Mesenchymal stem cell (in vitro differentiated cells and primary cell): ENCODE measurements around the gene ATF7.

Source experiments
- DNase-seq: peaks from one replicate; pipeline ENCODE4 v3.0.0-alpha.2; 2013
- H2AFZ ChIP-seq: one replicate; pipeline ENCODE4 v1.6.1; 2013; ENCODE audit warnings: low read depth, mild to moderate bottlenecking, control low read depth, inconsistent platforms, low read length, moderate library complexity
- H2AK5ac ChIP-seq: 2 replicates; pipeline ENCODE4 v1.6.1; 2013; ENCODE audit warnings: low read length, moderate library complexity, mild to moderate bottlenecking, inconsistent platforms; ENCODE audit not compliant: severe bottlenecking
- H2BK120ac ChIP-seq: one replicate; pipeline ENCODE4 v1.6.1; 2013; ENCODE audit warnings: low read depth, mild to moderate bottlenecking, inconsistent platforms, low read length, moderate library complexity
- H2BK12ac ChIP-seq, 2 experiments: one replicate each; pipeline ENCODE4 v1.6.1; 2013; ENCODE audit warnings: inconsistent platforms in 2 of 2, low read length in 2 of 2, mild to moderate bottlenecking in 2 of 2, moderate library complexity in 2 of 2, control low read depth in 1 of 2
- H2BK15ac ChIP-seq: one replicate; pipeline ENCODE4 v1.6.1; 2013; ENCODE audit warnings: mild to moderate bottlenecking, low read depth, inconsistent platforms; ENCODE audit not compliant: poor library complexity, severe bottlenecking
- H2BK5ac ChIP-seq: 2 replicates; pipeline ENCODE4 v1.6.1; 2013; ENCODE audit warnings: low read depth, mild to moderate bottlenecking, low read length, control low read depth, inconsistent platforms; ENCODE audit not compliant: poor library complexity, severe bottlenecking
- H3K14ac ChIP-seq, 2 experiments: one replicate each; pipeline ENCODE4 v1.6.1; 2013; ENCODE audit warnings: inconsistent platforms in 2 of 2, low read length in 2 of 2, control low read depth in 1 of 2, mild to moderate bottlenecking in 1 of 2, moderate library complexity in 1 of 2
- H3K18ac ChIP-seq, 2 experiments: one replicate each; pipeline ENCODE4 v1.6.1; 2013; ENCODE audit warnings: inconsistent platforms in 2 of 2, low read length in 2 of 2, control low read depth in 1 of 2, low read depth in 1 of 2, mild to moderate bottlenecking in 1 of 2
- H3K23ac ChIP-seq, 2 experiments: one replicate each; pipeline ENCODE4 v1.6.1; 2013; ENCODE audit warnings: inconsistent platforms in 2 of 2, low read length in 2 of 2, mild to moderate bottlenecking in 2 of 2, moderate library complexity in 2 of 2, control low read depth in 1 of 2
- H3K27ac ChIP-seq: 2 replicates; pipeline ENCODE4 v1.5.1; 2013; ENCODE audit warnings: mild to moderate bottlenecking, moderate library complexity, low read length, control low read depth, inconsistent platforms; ENCODE audit not compliant: poor library complexity, severe bottlenecking
- H3K27me3 ChIP-seq, 2 experiments: 2 replicates each; pipeline versions ENCODE4 v1.6.1 to v1.7.0; 2013; ENCODE audit warnings: low read length in 2 of 2, mild to moderate bottlenecking in 2 of 2, moderate library complexity in 2 of 2, control low read depth in 1 of 2, inconsistent platforms in 1 of 2; ENCODE audit not compliant: control insufficient read depth in 1 of 2, insufficient read depth in 1 of 2
- H3K36me3 ChIP-seq, 2 experiments: 2 replicates each; pipeline versions ENCODE4 v1.6.1 to v1.7.0; 2013; ENCODE audit warnings: low read length in 2 of 2, control low read depth in 1 of 2, inconsistent platforms in 1 of 2, low read depth in 1 of 2, mild to moderate bottlenecking in 1 of 2; ENCODE audit not compliant: insufficient read depth in 2 of 2, control insufficient read depth in 1 of 2
- H3K4ac ChIP-seq, 2 experiments: one replicate each; pipeline ENCODE4 v1.6.1; 2013; ENCODE audit warnings: inconsistent platforms in 2 of 2, low read length in 2 of 2, mild to moderate bottlenecking in 2 of 2, moderate library complexity in 2 of 2, control low read depth in 1 of 2, low read depth in 1 of 2
- H3K4me1 ChIP-seq: 2 replicates; pipeline ENCODE4 v1.6.1; 2013; ENCODE audit warnings: low read depth, low read length, control low read depth; ENCODE audit not compliant: control insufficient read depth, insufficient read depth
- H3K4me2 ChIP-seq: 2 replicates; pipeline ENCODE4 v1.6.1; 2013; ENCODE audit warnings: low read length, mild to moderate bottlenecking, inconsistent platforms; ENCODE audit not compliant: poor library complexity, severe bottlenecking
- H3K4me3 ChIP-seq, 2 experiments: 2 replicates each; pipeline versions ENCODE4 v1.5.1 to v1.7.0; 2013; ENCODE audit warnings: low read length in 2 of 2, mild to moderate bottlenecking in 2 of 2, control low read depth in 1 of 2, low read depth in 1 of 2; ENCODE audit not compliant: insufficient read depth in 1 of 2
- H3K79me1 ChIP-seq: replicated peaks from 2 replicates; pipeline ENCODE4 v1.6.1; 2013; ENCODE audit warnings: mild to moderate bottlenecking, control low read depth, low read length, inconsistent platforms; ENCODE audit not compliant: poor library complexity, severe bottlenecking
- H3K9ac ChIP-seq: 2 replicates; pipeline ENCODE4 v1.7.0; 2013; ENCODE audit warnings: mild to moderate bottlenecking, low read length, moderate library complexity
- H3K9me3 ChIP-seq: 2 replicates; pipeline ENCODE4 v1.7.0; 2013; ENCODE audit warnings: mild to moderate bottlenecking, low read length; ENCODE audit not compliant: control insufficient read depth
- H4K8ac ChIP-seq: one replicate; pipeline ENCODE4 v1.6.1; 2013; ENCODE audit warnings: inconsistent platforms, mild to moderate bottlenecking, low read length, moderate library complexity
- H4K91ac ChIP-seq: one replicate; pipeline ENCODE4 v1.6.1; 2013; ENCODE audit warnings: mild to moderate bottlenecking, low read length, inconsistent platforms
- WGBS: methylation state at CpG from one replicate; pipeline ENCODE4 v1.1.7; 2013; ENCODE audit warnings: mixed read lengths; 5-methylcytosine and 5-hydroxymethylcytosine counted together

ATF7 gene

DNA sequence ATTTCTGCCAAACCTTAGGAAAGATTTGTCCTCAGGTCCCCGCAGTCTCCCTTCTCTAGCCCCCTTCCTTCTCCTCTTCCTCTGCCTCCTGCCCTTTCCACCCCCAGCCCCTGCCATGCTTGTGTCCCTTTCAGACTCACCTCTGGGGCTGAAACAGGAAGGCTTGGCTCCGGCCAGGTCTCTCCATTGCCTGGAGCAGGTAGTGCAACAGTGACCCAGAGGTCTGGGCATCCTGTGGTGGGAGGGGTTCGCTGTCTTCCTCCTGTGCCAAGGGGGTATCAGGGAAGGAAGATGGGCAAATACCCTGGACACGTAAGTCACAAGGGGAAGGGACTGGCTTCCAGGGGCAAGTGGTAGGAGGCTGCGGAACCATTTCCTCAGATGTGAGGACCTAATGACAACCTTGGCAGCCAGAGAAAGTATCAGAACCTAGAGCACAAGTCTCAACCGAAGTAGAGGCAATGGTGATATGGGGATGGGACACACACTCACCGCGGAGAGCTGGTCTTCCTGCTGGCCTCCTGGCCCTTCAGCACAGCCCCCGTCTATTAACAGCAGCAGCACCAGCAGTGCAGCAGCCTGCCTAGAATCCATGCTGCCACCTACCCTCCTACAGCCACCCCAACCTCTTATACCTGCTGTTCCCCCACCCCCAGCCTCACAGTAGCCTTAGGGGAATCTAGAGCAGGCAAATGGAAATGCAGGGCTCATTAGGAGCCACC, 119.1 kb downstream of the ATF7 start, which contains the start of gene NPFF:
NPFF (minus strand) TSS at position 604 of the 722 bp plus-strand sequence; CDS start at position 594, 10 bp downstream.
- H3K9ac ChIP-seq = peak within 1 kb of the TSS; percentile 51
- no peak within 1 kb of the TSS for H2BK5ac ChIP-seq
- WGBS = 98% methylated on average over 9 of the region's 9 CpGs
- no peak within 1 kb of the TSS for H3K14ac ChIP-seq
- no peaks in the 10 kb centered on the region for H3K27me3 ChIP-seq
- H3K27ac ChIP-seq = no peak within 1 kb of the TSS
- H3K4me2 ChIP-seq = no peak within 1 kb of the TSS
- no peak within 1 kb of the TSS for H3K4me3 ChIP-seq
- H3K4me1 ChIP-seq = peaks cover 12% of the 10 kb centered on the region
- no peak within 1 kb of the TSS for H3K23ac ChIP-seq
- no peak for DNase-seq
- peaks cover 31% of the 10 kb centered on the region for H3K79me1 ChIP-seq
- H3K36me3 ChIP-seq = peaks cover 70 to 71% of the 10 kb centered on the region in 2 experiments
- no peak within 1 kb of the TSS for H2BK12ac ChIP-seq
- no peak within 1 kb of the TSS for H2AFZ ChIP-seq
- no peaks in the 10 kb centered on the region for H3K9me3 ChIP-seq
- no peak within 1 kb of the TSS for H3K4ac ChIP-seq
- H4K8ac ChIP-seq = no peak within 1 kb of the TSS
- H4K91ac ChIP-seq = no peak within 1 kb of the TSS
- no peak within 1 kb of the TSS for H3K18ac ChIP-seq
- H2BK15ac ChIP-seq = no peak within 1 kb of the TSS
- no peak within 1 kb of the TSS for H2BK120ac ChIP-seq
- H2AK5ac ChIP-seq = no peak within 1 kb of the TSS

DNA sequence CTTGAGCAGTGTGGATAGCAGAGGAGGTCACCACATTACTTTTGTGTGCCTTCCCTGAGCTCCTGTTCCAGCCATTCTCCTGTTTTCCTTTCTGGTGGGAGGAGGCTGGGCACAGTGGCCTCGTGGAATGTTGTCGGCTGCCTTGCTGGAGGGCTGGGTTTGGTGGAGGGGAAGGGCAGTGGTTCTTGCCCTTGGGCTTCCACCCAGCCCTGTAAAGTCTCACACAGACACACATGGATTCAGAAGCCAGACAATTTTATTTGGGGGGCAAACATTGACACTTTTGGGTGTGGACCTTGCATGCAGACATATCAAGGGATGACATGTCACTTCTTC, 119.8 kb downstream of the ATF7 start:
- Histone ChIP-seq H2BK15ac (no peak overlapping the region), H2BK120ac (no peak overlapping the region)

DNA sequence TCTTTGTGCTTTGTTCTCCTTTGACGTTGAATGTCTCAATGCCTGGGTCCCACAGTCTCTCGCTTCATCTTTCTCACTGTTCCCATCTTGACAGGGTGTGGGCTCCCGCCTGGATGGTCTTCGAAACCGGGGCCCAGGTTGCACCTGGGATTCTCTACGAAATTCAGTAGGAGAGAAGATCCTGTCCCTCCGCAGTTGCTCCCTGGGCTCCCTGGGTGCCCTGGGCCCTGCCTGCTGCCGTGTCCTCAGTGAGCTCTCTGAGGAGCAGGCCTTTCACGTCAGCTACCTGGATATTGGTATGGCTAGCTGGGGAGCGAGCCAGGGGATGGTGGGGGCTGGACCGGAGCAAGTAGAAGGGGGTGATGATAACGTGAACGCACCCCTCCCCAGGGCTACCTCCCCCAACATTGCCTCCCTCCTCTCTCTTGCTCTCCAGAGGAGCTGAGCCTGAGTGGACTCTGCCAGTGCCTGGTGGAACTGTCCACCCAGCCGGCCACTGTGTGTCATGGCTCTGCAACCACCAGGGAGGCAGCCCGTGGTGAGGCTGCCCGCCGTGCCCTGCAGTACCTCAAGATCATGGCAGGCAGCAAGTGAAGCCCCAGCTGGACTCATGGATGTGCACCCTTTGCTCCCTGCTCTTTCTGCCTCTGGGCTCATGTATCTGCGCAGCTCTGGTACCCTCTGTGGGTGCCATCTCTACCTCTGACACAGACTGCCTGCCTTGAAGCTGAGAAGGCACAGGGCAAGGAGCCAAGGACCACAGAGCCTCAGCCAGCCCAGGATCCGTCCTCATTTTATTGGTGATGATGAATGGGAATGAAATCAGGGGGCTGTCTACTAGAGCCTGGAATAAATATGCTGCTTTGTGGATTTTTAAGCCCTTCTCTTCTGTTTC, 120.4 kb downstream of the ATF7 start:
- WGBS = 92% methylated on average over 18 of the region's 19 CpGs
- Histone ChIP-seq H4K91ac (no peak overlapping the region), H3K18ac (no peak overlapping the region), H2BK5ac (no peak overlapping the region), H3K9me3 (no peaks in the 10 kb centered on the region), H2BK12ac (no peak overlapping the region), H2AK5ac (no peak overlapping the region), H4K8ac (no peak overlapping the region), H3K27me3 (no peaks in the 10 kb centered on the region), H3K4me3 (no peak overlapping the region), H3K14ac (no peak overlapping the region), H3K36me3 (peaks cover 59 to 64% of the 10 kb centered on the region in 2 experiments), H2BK120ac (no peak overlapping the region), H3K27ac (peak overlapping the region; percentile 2), H2BK15ac (no peak overlapping the region), H3K4me1 (peaks cover 18% of the 10 kb centered on the region), H3K9ac (peak overlapping the region; percentile 51), H3K23ac (no peak overlapping the region), H3K4me2 (no peak overlapping the region), H2AFZ (no peak overlapping the region), H3K79me1 (peaks cover 36% of the 10 kb centered on the region), H3K4ac (no peak overlapping the region)
- no peak for DNase-seq

More for the DNA sequence above, 119.8 kb downstream of the ATF7 start:
- H3K4me1 ChIP-seq = peaks cover 18% of the 10 kb centered on the region
- no peak overlapping the region for H2BK5ac ChIP-seq
- no peak overlapping the region for H3K18ac ChIP-seq
- H3K27me3 ChIP-seq = no peaks in the 10 kb centered on the region
- H3K9me3 ChIP-seq = no peaks in the 10 kb centered on the region
- H3K9ac ChIP-seq = peak overlapping the region; percentile 51
- no peak overlapping the region for H2AK5ac ChIP-seq
- H4K8ac ChIP-seq = no peak overlapping the region
- H3K79me1 ChIP-seq = peaks cover 36% of the 10 kb centered on the region
- WGBS = 80% methylated on average over 1 of the region's 2 CpGs
- no peak overlapping the region for H3K27ac ChIP-seq
- H3K4me3 ChIP-seq = no peak overlapping the region
- no peak overlapping the region for H3K4ac ChIP-seq
- peaks cover 63 to 66% of the 10 kb centered on the region in 2 experiments for H3K36me3 ChIP-seq
- no peak for DNase-seq
- H3K23ac ChIP-seq = no peak overlapping the region
- H3K4me2 ChIP-seq = no peak overlapping the region
- no peak overlapping the region for H2BK12ac ChIP-seq
- no peak overlapping the region for H3K14ac ChIP-seq
- no peak overlapping the region for H4K91ac ChIP-seq
- H2AFZ ChIP-seq = no peak overlapping the region

DNA sequence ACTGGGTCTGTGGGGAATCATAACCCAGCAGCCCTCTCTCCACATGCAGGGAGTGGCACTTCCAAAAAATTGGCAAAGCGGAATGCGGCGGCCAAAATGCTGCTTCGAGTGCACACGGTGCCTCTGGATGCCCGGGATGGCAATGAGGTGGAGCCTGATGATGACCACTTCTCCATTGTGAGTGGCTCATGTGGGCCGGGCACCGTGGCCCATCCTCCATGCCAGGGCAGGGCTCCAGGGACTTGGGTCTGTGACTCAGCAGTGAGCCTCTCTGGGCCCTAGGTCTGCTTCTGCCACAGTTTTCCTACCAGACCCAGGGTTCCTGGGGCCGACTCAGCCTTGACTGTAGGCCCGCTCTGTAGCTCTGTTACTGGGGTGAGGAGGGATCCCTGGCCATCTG, 121.1 kb downstream of the ATF7 start:
- DNase-seq = no peak
- no peak overlapping the region for H2AK5ac ChIP-seq
- H3K9ac ChIP-seq = peak overlapping the region; percentile 51
- WGBS = 94% methylated on average over 10 of the region's 10 CpGs
- H3K4me3 ChIP-seq = no peak overlapping the region
- H3K27ac ChIP-seq = no peak overlapping the region
- peaks cover 52 to 57% of the 10 kb centered on the region in 2 experiments for H3K36me3 ChIP-seq
- no peak overlapping the region for H4K8ac ChIP-seq
- H3K9me3 ChIP-seq = no peaks in the 10 kb centered on the region
- H2BK15ac ChIP-seq = no peak overlapping the region
- no peak overlapping the region for H3K14ac ChIP-seq
- no peaks in the 10 kb centered on the region for H3K27me3 ChIP-seq
- no peak overlapping the region for H3K18ac ChIP-seq
- no peak overlapping the region for H2BK12ac ChIP-seq
- H3K4ac ChIP-seq = no peak overlapping the region
- no peak overlapping the region for H3K23ac ChIP-seq
- peaks cover 18% of the 10 kb centered on the region for H3K4me1 ChIP-seq
- H3K4me2 ChIP-seq = no peak overlapping the region
- no peak overlapping the region for H4K91ac ChIP-seq
- H2BK120ac ChIP-seq = no peak overlapping the region
- H2AFZ ChIP-seq = no peak overlapping the region
- H3K79me1 ChIP-seq = peaks cover 36% of the 10 kb centered on the region
- H2BK5ac ChIP-seq = no peak overlapping the region
